Esophagus squamous epithelium (tissue), 4 donors: ENCODE results near the gene PUM1.

ENCODE experiments used
- POLR2A ChIP-seq, 4 donors: fragments of 450-650 bp; IDR thresholded peaks; one replicate each; pipeline ENCODE4 v1.6.1; 2017; ENCODE audit warnings: antibody characterized with exemption in 4 of 4, mild to moderate bottlenecking in 4 of 4, moderate library complexity in 3 of 4
- TF ChIP-seq, protein P1 (sequence below), 6 experiments: fragments of 450-650 bp in 4 of 6; fragments of 200-600 bp in 2 of 6; sonication (generic) in 2 of 6; IDR thresholded peaks; one replicate each; pipeline ENCODE4 v1.5.1; 2016 to 2019; ENCODE audit warnings: antibody characterized with exemption in 6 of 6, mild to moderate bottlenecking in 4 of 6, moderate library complexity in 4 of 6

DNA sequence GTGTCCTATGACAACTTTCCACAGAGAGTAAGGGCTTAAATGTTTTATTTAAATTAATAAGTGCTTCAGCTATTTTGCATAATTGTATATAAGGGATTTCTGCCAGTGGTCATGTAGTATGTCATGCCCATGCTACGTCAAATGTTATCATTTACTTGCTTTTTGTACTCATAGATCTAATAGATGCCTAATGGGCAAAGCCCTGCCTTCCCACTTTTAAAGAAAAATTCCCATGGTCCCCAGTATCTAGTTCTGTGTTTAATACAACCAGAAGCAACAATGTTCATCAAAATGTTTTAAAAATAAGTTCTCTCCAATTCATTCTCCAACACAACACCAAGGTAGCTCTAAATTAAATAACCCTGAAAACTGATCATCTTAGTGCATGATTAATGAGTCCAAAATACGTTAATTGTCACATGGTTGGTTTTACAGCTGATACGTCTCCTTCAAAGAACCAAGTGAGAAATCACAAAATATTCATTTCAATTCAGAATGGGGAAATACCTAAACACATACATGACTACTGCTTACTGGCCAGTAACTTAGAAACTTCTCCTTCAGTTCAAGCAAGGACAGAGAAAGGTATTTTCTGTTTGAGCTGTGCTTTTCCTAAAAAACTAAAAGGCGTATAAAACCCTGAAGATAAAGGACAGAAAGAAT lies 107.8 kb downstream of the PUM1 start:
- TF ChIP-seq POLR2A (IDR thresholded peaks at IDR 0.05): no peak
- TF ChIP-seq, protein P1, sequence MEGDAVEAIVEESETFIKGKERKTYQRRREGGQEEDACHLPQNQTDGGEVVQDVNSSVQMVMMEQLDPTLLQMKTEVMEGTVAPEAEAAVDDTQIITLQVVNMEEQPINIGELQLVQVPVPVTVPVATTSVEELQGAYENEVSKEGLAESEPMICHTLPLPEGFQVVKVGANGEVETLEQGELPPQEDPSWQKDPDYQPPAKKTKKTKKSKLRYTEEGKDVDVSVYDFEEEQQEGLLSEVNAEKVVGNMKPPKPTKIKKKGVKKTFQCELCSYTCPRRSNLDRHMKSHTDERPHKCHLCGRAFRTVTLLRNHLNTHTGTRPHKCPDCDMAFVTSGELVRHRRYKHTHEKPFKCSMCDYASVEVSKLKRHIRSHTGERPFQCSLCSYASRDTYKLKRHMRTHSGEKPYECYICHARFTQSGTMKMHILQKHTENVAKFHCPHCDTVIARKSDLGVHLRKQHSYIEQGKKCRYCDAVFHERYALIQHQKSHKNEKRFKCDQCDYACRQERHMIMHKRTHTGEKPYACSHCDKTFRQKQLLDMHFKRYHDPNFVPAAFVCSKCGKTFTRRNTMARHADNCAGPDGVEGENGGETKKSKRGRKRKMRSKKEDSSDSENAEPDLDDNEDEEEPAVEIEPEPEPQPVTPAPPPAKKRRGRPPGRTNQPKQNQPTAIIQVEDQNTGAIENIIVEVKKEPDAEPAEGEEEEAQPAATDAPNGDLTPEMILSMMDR (IDR thresholded peaks at IDR 0.05): no peak
